Mesendoderm (in vitro differentiated cells): ENCODE data around the gene ZNF579. TPM values are rescaled to one million over a fixed set of nuclear protein-coding genes. Genes with fewer than 3 reads are reported as not detected.

Experiments used
- DNase-seq: peaks from one replicate; pipeline ENCODE4 v3.0.0; 2013
- H2AK5ac ChIP-seq: 2 replicates; pipeline ENCODE4 v1.6.1; 2013; ENCODE audit warnings: low read length, inconsistent platforms
- H2BK120ac ChIP-seq: 2 replicates; pipeline ENCODE4 v1.6.1; 2013; ENCODE audit warnings: low read depth, mild to moderate bottlenecking, low read length, moderate library complexity, mixed read lengths
- H2BK15ac ChIP-seq: replicated peaks from 2 replicates; pipeline ENCODE4 v1.6.1; 2013; ENCODE audit warnings: low read depth, mild to moderate bottlenecking, moderate library complexity
- H2BK5ac ChIP-seq: 2 replicates; pipeline ENCODE4 v1.6.1; 2013; ENCODE audit warnings: low read length, inconsistent platforms
- H3K18ac ChIP-seq: 2 replicates; pipeline ENCODE4 v1.6.1; 2013; ENCODE audit warnings: mild to moderate bottlenecking, low read length, mixed read lengths
- H3K23ac ChIP-seq: one replicate; pipeline ENCODE4 v1.6.1; 2013; ENCODE audit warnings: low read length
- H3K27ac ChIP-seq: 2 replicates; pipeline ENCODE4 v1.5.1; 2013; ENCODE audit warnings: low read depth, mild to moderate bottlenecking, inconsistent platforms, low read length, moderate library complexity
- H3K27me3 ChIP-seq: 2 replicates; pipeline ENCODE4 v1.6.1; 2013; ENCODE audit warnings: low read length, control low read depth, mild to moderate bottlenecking, inconsistent platforms; ENCODE audit not compliant: insufficient read depth, poor library complexity
- H3K36me3 ChIP-seq: 2 replicates; pipeline ENCODE4 v1.6.1; 2013; ENCODE audit warnings: low read length, inconsistent platforms; ENCODE audit not compliant: control insufficient read depth, insufficient read depth
- H3K4ac ChIP-seq: one replicate; pipeline ENCODE4 v1.6.1; 2013; ENCODE audit warnings: low read depth, mild to moderate bottlenecking, low read length, moderate library complexity
- H3K4me1 ChIP-seq: 2 replicates; pipeline ENCODE4 v1.6.1; 2013; ENCODE audit warnings: low read depth, low read length, inconsistent platforms; ENCODE audit not compliant: control insufficient read depth
- H3K4me2 ChIP-seq: 2 replicates; pipeline ENCODE4 v1.6.1; 2013; ENCODE audit warnings: low read length
- H3K4me3 ChIP-seq: 2 replicates; pipeline ENCODE4 v1.5.1; 2013; ENCODE audit warnings: mild to moderate bottlenecking, low read length
- H3K56ac ChIP-seq: one replicate; pipeline ENCODE4 v1.6.1; 2013; ENCODE audit warnings: low read length
- H3K79me1 ChIP-seq: 2 replicates; pipeline ENCODE4 v1.6.1; 2013; ENCODE audit warnings: low read length, inconsistent platforms
- H3K79me2 ChIP-seq: 2 replicates; pipeline ENCODE4 v1.6.1; 2013; ENCODE audit warnings: mild to moderate bottlenecking, low read length; ENCODE audit not compliant: control insufficient read depth, insufficient read depth
- H3K9ac ChIP-seq: 2 replicates; pipeline ENCODE4 v1.6.1; 2013; ENCODE audit warnings: low read length, inconsistent platforms
- H4K5ac ChIP-seq: one replicate; pipeline ENCODE4 v1.6.1; 2013; ENCODE audit warnings: low read length
- H4K8ac ChIP-seq: one replicate; pipeline ENCODE4 v1.6.1; 2013; ENCODE audit warnings: low read depth, mild to moderate bottlenecking, control low read depth, low read length, moderate library complexity
- WGBS: extraction: QIAGEN DNeasy Blood & Tissue Kit; methylation state at CpG from one replicate; pipeline ENCODE4 v1.1.7; 2013; ENCODE audit warnings: low lambda C conversion rate, missing lambda C conversion rate; ENCODE audit not compliant: insufficient coverage; ENCODE audit errors: extremely low coverage; 5-methylcytosine and 5-hydroxymethylcytosine counted together
- polyA plus RNA-seq, 2 experiments: library from polyadenylated mRNA; stranded (reverse); fragments of 200-250 nt; gene quantifications; one replicate each; pipeline ENCODE4 v1.2.3, GENCODE V29; 2013

The ZNF579 gene
- 13.5 TPM for polyA plus RNA-seq (2013, experiment 1 of 2)
- polyA plus RNA-seq (2013, experiment 2 of 2): 13.6 TPM

- Histone ChIP-seq H3K27ac (peak within 1 kb of the TSS; percentile 10), H2AK5ac (no peak within 1 kb of the TSS), H3K18ac (peak within 1 kb of the TSS; percentile 99), H3K79me1 (peaks cover 4% of the 10 kb centered on the region), H2BK120ac (peak within 1 kb of the TSS; percentile 39), H3K4me3 (peak within 1 kb of the TSS; percentile 85), H3K4me1 (no peaks in the 10 kb centered on the region), H3K56ac (peak within 1 kb of the TSS; percentile 90), H4K5ac (no peak within 1 kb of the TSS), H3K4ac (peak within 1 kb of the TSS; percentile 95), H2BK5ac (peak within 1 kb of the TSS; percentile 63), H3K23ac (no peak within 1 kb of the TSS), H3K36me3 (peaks cover 7% of the 10 kb centered on the region), H4K8ac (peak within 1 kb of the TSS; percentile 100), H2BK15ac (no peak within 1 kb of the TSS), H3K9ac (peak within 1 kb of the TSS; percentile 82), H3K4me2 (peak within 1 kb of the TSS; percentile 72), H3K79me2 (peaks cover 8% of the 10 kb centered on the region), H3K27me3 (no peaks in the 10 kb centered on the region)
- no CpG with 5 or more reads among the region's 24 CpGs for WGBS
- DNase-seq: peak; percentile 92
Observed at GRCh38 chr19:55580628-55581144, at the start of gene ZNF579. Gene ZNF579, minus strand, starts transcription at chr19:55580848. Its CDS starts 1,209 bp downstream, at chr19:55579639.

GRCh38 chr19:55626350-55626749 is 45.7 kb upstream of the ZNF579 start:
- DNase-seq: no peak
- H3K18ac ChIP-seq: no peak overlapping the region
- H2BK120ac ChIP-seq: no peak overlapping the region
- H2BK15ac ChIP-seq: no peak overlapping the region
- no peak overlapping the region for H3K4me3 ChIP-seq
- no CpG with 5 or more reads among the region's 11 CpGs for WGBS
- no peak overlapping the region for H2BK5ac ChIP-seq
- peaks cover 3% of the 10 kb centered on the region for H3K79me1 ChIP-seq
- no peaks in the 10 kb centered on the region for H3K79me2 ChIP-seq
- H3K56ac ChIP-seq: no peak overlapping the region
- no peaks in the 10 kb centered on the region for H3K4me1 ChIP-seq
- no peak overlapping the region for H4K5ac ChIP-seq
- H3K23ac ChIP-seq: no peak overlapping the region
- no peak overlapping the region for H3K4ac ChIP-seq
- H3K36me3 ChIP-seq: no peaks in the 10 kb centered on the region
- no peak overlapping the region for H3K4me2 ChIP-seq
- H3K27me3 ChIP-seq: no peaks in the 10 kb centered on the region
- H2AK5ac ChIP-seq: no peak overlapping the region
- no peak overlapping the region for H3K9ac ChIP-seq
- H3K27ac ChIP-seq: no peak overlapping the region
- no peak overlapping the region for H4K8ac ChIP-seq

- WGBS: no CpG with 5 or more reads among the region's 11 CpGs
Observed at GRCh38 chr19:55625004-55625326, 44.3 kb upstream of the ZNF579 start.

GRCh38 chr19:55624109-55625003 is 43.7 kb upstream of the ZNF579 start, which contains the start of gene ZNF784:
Gene ZNF784, minus strand, starts transcription at chr19:55624566. Its CDS starts 5 bp downstream, at chr19:55624561.
- Histone ChIP-seq H3K4ac (peak within 1 kb of the TSS; percentile 37), H4K8ac (no peak within 1 kb of the TSS), H3K4me3 (peak within 1 kb of the TSS; percentile 56), H3K18ac (peak within 1 kb of the TSS; percentile 88), H3K23ac (no peak within 1 kb of the TSS), H3K4me2 (peak within 1 kb of the TSS; percentile 72), H2BK120ac (no peak within 1 kb of the TSS), H2AK5ac (no peak within 1 kb of the TSS), H3K79me2 (no peaks in the 10 kb centered on the region), H3K27me3 (no peaks in the 10 kb centered on the region), H4K5ac (no peak within 1 kb of the TSS), H3K79me1 (peaks cover 3% of the 10 kb centered on the region), H3K56ac (peak within 1 kb of the TSS; percentile 94), H3K36me3 (no peaks in the 10 kb centered on the region), H2BK5ac (no peak within 1 kb of the TSS), H3K4me1 (no peaks in the 10 kb centered on the region), H3K27ac (peak within 1 kb of the TSS; percentile 92), H3K9ac (peak within 1 kb of the TSS; percentile 81), H2BK15ac (no peak within 1 kb of the TSS)
- WGBS: no CpG with 5 or more reads among the region's 56 CpGs
- peak; percentile 95 for DNase-seq

More at GRCh38 chr19:55625004-55625326, 44.3 kb upstream of the ZNF579 start:
- Histone ChIP-seq H2AK5ac (no peak overlapping the region), H2BK5ac (no peak overlapping the region), H3K4me3 (no peak overlapping the region), H3K27ac (no peak overlapping the region), H3K9ac (peak overlapping the region; percentile 69), H3K4ac (peak overlapping the region; percentile 37), H3K18ac (no peak overlapping the region), H3K36me3 (no peaks in the 10 kb centered on the region), H2BK15ac (no peak overlapping the region), H3K79me2 (no peaks in the 10 kb centered on the region), H3K4me1 (no peaks in the 10 kb centered on the region), H4K5ac (no peak overlapping the region), H4K8ac (no peak overlapping the region), H3K56ac (peak overlapping the region; percentile 75), H3K23ac (no peak overlapping the region), H3K4me2 (peak overlapping the region; percentile 72), H3K79me1 (peaks cover 3% of the 10 kb centered on the region), H2BK120ac (no peak overlapping the region), H3K27me3 (no peaks in the 10 kb centered on the region)
- DNase-seq: no peak

GRCh38 chr19:55623561-55623960 is 42.9 kb upstream of the ZNF579 start:
- no peaks in the 10 kb centered on the region for H3K27me3 ChIP-seq
- H3K4ac ChIP-seq: no peak overlapping the region
- no peak overlapping the region for H3K56ac ChIP-seq
- no peak for DNase-seq
- H3K4me2 ChIP-seq: no peak overlapping the region
- no peak overlapping the region for H3K9ac ChIP-seq
- no peaks in the 10 kb centered on the region for H3K36me3 ChIP-seq
- no peak overlapping the region for H2BK15ac ChIP-seq
- H2AK5ac ChIP-seq: no peak overlapping the region
- no peak overlapping the region for H3K27ac ChIP-seq
- H3K4me3 ChIP-seq: no peak overlapping the region
- H4K8ac ChIP-seq: no peak overlapping the region
- H4K5ac ChIP-seq: no peak overlapping the region
- H3K23ac ChIP-seq: no peak overlapping the region
- no peak overlapping the region for H3K18ac ChIP-seq
- H3K79me2 ChIP-seq: no peaks in the 10 kb centered on the region
- no peak overlapping the region for H2BK5ac ChIP-seq
- H2BK120ac ChIP-seq: no peak overlapping the region
- WGBS: no CpG with 5 or more reads among the region's 7 CpGs
- peaks cover 3% of the 10 kb centered on the region for H3K79me1 ChIP-seq
- H3K4me1 ChIP-seq: no peaks in the 10 kb centered on the region
